ENCODE measurements around the gene PHF21B. TPM values are rescaled to one million over a fixed set of nuclear protein-coding genes. Genes with fewer than 3 reads are reported as not detected.

The PHF21B gene
- polyA plus RNA-seq (2012; ENCODE audit: insufficient read length, low read depth), result 0.21 TPM

DNA sequence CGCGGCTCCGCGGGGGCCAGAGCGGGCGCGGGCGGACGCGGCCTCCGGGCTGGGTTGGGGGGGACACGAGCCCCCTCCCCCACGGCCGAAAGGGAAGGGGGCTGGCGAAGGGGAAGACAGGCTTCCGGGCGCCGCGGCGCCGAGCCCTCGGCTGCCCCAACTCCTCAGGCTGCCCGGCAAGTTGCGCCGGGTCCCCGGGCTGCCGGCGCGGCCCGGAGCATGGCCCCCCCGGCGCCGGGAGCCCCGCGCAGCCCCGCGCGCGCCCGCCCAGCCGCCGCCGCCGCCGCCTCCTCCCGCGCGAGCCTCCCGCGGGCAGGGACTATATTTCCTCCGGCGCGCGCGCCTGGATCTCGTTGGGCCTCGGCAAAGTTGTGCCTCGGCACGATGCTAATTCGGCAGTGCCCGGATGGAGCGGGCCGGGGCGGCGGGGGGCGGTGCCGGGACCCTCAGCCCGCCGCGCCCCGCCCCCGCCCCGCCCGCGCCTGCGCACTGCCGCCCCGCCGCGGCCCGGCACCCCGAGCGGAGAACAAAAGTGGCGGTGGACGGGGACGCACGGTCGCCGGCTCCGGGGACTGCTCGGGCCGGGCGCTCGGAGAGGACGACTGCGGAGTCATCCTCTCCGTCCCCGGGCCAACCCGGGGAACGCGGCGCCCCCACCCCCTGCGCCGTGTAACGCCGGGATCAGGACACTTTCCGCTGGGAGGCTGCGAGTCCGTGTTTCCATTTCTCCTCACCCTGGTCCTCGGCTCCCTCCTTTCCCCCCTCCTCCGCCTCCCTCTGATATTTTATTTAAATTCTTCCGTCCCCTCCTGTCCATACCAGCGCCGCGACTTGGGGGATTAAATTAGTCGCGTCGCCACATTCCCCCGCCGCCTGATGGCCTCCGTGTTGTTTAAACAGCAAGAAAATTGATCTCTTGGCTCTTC, at the start of gene PHF21B:
TSS of gene PHF21B (minus strand) at position 400 of the 926 bp plus-strand sequence. CDS start 456 bp downstream, outside the sequence.
- 0 out of 4 replicates have a peak, but pooled peaks of 1 of the 2 experiments have one; percentile 8 for TF ChIP-seq REST (IDR thresholded peaks at IDR 0.05; ENCODE audit: insufficient read depth in 1 of 2, low read depth in 2 of 2, low read length in 2 of 2)
- TF ChIP-seq SIN3A (IDR thresholded peaks at IDR 0.05; ENCODE audit: borderline replicate concordance, insufficient read depth, low read length), result no peak

GRCh38 chr22:45059296-45059695, 49.5 kb upstream of the PHF21B start:
- TF ChIP-seq TAF1 (IDR thresholded peaks at IDR 0.05; ENCODE audit: borderline replicate concordance, insufficient read depth, low read length), result no peak
- no peak for TF ChIP-seq FOXP2 (optimal IDR thresholded peaks at IDR 0.05; ENCODE audit: borderline replicate concordance, extremely low read depth, extremely low read length, insufficient read depth)
- no peak for TF ChIP-seq SIN3A (IDR thresholded peaks at IDR 0.05; ENCODE audit: borderline replicate concordance, insufficient read depth, low read length)
- no peak for TF ChIP-seq REST (IDR thresholded peaks at IDR 0.05; ENCODE audit: insufficient read depth in 1 of 2, low read depth in 2 of 2, low read length in 2 of 2)
- TF ChIP-seq POLR2AphosphoS5 (IDR thresholded peaks at IDR 0.05; ENCODE audit: low read depth, low read length), result no peak

DNA sequence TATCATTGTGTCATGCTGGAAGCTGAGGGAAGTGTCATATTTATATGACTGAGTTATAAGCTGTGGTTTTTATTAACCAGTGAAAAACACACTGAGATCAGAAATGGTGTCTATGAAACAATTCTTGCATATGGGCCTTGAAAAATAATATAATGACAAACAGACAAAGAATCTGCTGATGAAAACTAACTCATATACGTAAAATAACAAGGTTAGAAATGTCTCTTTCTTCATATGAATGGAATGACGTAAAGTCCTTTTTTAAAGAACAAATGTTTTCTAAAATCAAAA, 48.8 kb upstream of the PHF21B start:
- TF ChIP-seq REST (IDR thresholded peaks at IDR 0.05; ENCODE audit: insufficient read depth in 1 of 2, low read depth in 2 of 2, low read length in 2 of 2) (no peak), SIN3A (IDR thresholded peaks at IDR 0.05; ENCODE audit: borderline replicate concordance, insufficient read depth, low read length) (no peak), POLR2AphosphoS5 (IDR thresholded peaks at IDR 0.05; ENCODE audit: low read depth, low read length) (no peak), TAF1 (IDR thresholded peaks at IDR 0.05; ENCODE audit: borderline replicate concordance, insufficient read depth, low read length) (no peak), FOXP2 (optimal IDR thresholded peaks at IDR 0.05; ENCODE audit: borderline replicate concordance, extremely low read depth, extremely low read length, insufficient read depth) (no peak)

DNA sequence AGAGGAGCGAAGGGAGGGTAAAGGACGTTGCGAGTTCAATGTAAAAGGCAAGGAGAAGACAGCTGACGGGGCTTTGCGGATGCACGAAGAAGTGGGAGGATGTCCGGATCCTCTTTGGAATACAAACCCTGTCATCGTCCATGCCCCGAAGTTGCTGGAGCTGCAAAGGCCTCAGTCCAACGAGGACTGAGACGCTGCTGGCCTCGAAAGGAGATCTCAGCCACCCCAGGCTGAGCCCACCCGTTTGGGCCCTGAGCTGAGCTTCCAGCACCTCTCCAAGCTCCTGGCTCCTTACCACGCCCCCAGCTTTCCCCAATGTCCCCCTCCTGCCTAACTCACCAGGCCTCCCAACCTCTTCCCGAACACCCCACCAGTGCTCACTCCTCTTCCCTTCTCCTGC, 46.1 kb upstream of the PHF21B start:
- TF ChIP-seq TAF1 (IDR thresholded peaks at IDR 0.05; ENCODE audit: borderline replicate concordance, insufficient read depth, low read length) (no peak), REST (IDR thresholded peaks at IDR 0.05; ENCODE audit: insufficient read depth in 1 of 2, low read depth in 2 of 2, low read length in 2 of 2) (no peak), POLR2AphosphoS5 (IDR thresholded peaks at IDR 0.05; ENCODE audit: low read depth, low read length) (no peak), SIN3A (IDR thresholded peaks at IDR 0.05; ENCODE audit: borderline replicate concordance, insufficient read depth, low read length) (no peak), FOXP2 (optimal IDR thresholded peaks at IDR 0.05; ENCODE audit: borderline replicate concordance, extremely low read depth, extremely low read length, insufficient read depth) (no peak)

All from PFSK-1 (cell line).